SK-N-SH treated with all-trans-retinoic acid at 6 μM for 48 hours (cell line): ENCODE measurements around the gene TMEM250.

Experiments
- ATAC-seq: fragments of 200-7000 bp; cut with Tn5 transposase; 3 replicates; pipeline ENCODE4 v1.9.1; 2020; ENCODE audit warnings: mild to moderate bottlenecking, moderate library complexity
- ARNTL ChIP-seq: fragments of 450-650 bp; formaldehyde crosslinking; IDR thresholded peaks from 2 replicates; pipeline ENCODE4 v1.5.0; 2020; ENCODE audit warnings: low read depth, mild to moderate bottlenecking, moderate library complexity, borderline replicate concordance
- BACH2 ChIP-seq: fragments of 250-450 bp; sonication (Bioruptor Pico); IDR thresholded peaks from 2 replicates; pipeline ENCODE4 v1.9.0; 2021; ENCODE audit warnings: mild to moderate bottlenecking, borderline replicate concordance
- CREB5 ChIP-seq: fragments of 250-450 bp; sonication (Bioruptor Pico); IDR thresholded peaks from 2 replicates; pipeline ENCODE4 v1.5.1; 2020; ENCODE audit warnings: low read depth, mild to moderate bottlenecking, moderate library complexity
- CSRNP3 ChIP-seq: fragments of 250-450 bp; sonication (Bioruptor Pico); IDR thresholded peaks from 2 replicates; pipeline ENCODE4 v1.5.1; 2021; ENCODE audit warnings: mild to moderate bottlenecking, moderate library complexity
- ESRRG ChIP-seq: fragments of 250-450 bp; sonication (Bioruptor Pico); IDR thresholded peaks from 2 replicates; pipeline ENCODE4 v1.6.1; 2021; ENCODE audit warnings: mild to moderate bottlenecking
- GLIS3 ChIP-seq: fragments of 250-450 bp; sonication (Bioruptor Pico); IDR thresholded peaks from 2 replicates; pipeline ENCODE4 v1.5.0; 2020; ENCODE audit warnings: mild to moderate bottlenecking, moderate library complexity
- ISL1 ChIP-seq: fragments of 250-450 bp; sonication (Bioruptor Pico); IDR thresholded peaks from 2 replicates; pipeline ENCODE4 v2.1.2; 2022; ENCODE audit warnings: mild to moderate bottlenecking, moderate library complexity
- OSR1 ChIP-seq: fragments of 250-450 bp; sonication (Bioruptor Pico); IDR thresholded peaks from 2 replicates; pipeline ENCODE4 v1.8.0; 2022; ENCODE audit warnings: moderate library complexity, mild to moderate bottlenecking, inconsistent platforms
- PPARA ChIP-seq: fragments of 250-450 bp; sonication (Bioruptor Pico); IDR thresholded peaks from 2 replicates; pipeline ENCODE4 v1.5.0; 2020; ENCODE audit warnings: mild to moderate bottlenecking, borderline replicate concordance
- RARB ChIP-seq: fragments of 250-450 bp; sonication (Bioruptor Pico); IDR thresholded peaks from 2 replicates; pipeline ENCODE4 v1.8.0; 2021; ENCODE audit warnings: mild to moderate bottlenecking, moderate library complexity
- TCF4 ChIP-seq: fragments of 250-450 bp; sonication (Bioruptor Pico); IDR thresholded peaks from 2 replicates; pipeline ENCODE4 v1.8.0; 2021; ENCODE audit warnings: mild to moderate bottlenecking, moderate library complexity, borderline replicate concordance
- TSHZ2 ChIP-seq: fragments of 250-450 bp; sonication (Bioruptor Pico); IDR thresholded peaks from 2 replicates; pipeline ENCODE4 v1.5.0; 2020; ENCODE audit warnings: mild to moderate bottlenecking, moderate library complexity
- ZC3H10 ChIP-seq: fragments of 250-450 bp; sonication (Bioruptor Pico); IDR thresholded peaks from 2 replicates; pipeline ENCODE4 v1.5.1; 2021; ENCODE audit warnings: mild to moderate bottlenecking, moderate library complexity
- ZFP3 ChIP-seq: fragments of 250-450 bp; sonication (Bioruptor Pico); IDR thresholded peaks from 2 replicates; pipeline ENCODE4 v1.5.0; 2020; ENCODE audit warnings: mild to moderate bottlenecking, moderate library complexity
- ZFP30 ChIP-seq: fragments of 450-650 bp; formaldehyde crosslinking; IDR thresholded peaks from 2 replicates; pipeline ENCODE4 v1.5.0; 2022; ENCODE audit warnings: mild to moderate bottlenecking, moderate library complexity
- ZNF565 ChIP-seq: fragments of 450-650 bp; formaldehyde crosslinking; conservative IDR thresholded peaks from 2 replicates; pipeline ENCODE4 v1.5.0; 2020; ENCODE audit warnings: low read depth, mild to moderate bottlenecking, moderate library complexity
- TF ChIP-seq, protein P1 (sequence below): fragments of 250-450 bp; sonication (Bioruptor Pico); IDR thresholded peaks from 2 replicates; pipeline ENCODE4 v1.8.0; 2021; ENCODE audit warnings: low read depth, mild to moderate bottlenecking, moderate library complexity, borderline replicate concordance
- TF ChIP-seq, protein P2 (sequence below): fragments of 250-450 bp; sonication (Bioruptor Pico); IDR thresholded peaks from 2 replicates; pipeline ENCODE4 v1.8.0; 2020; ENCODE audit warnings: mild to moderate bottlenecking, moderate library complexity, borderline replicate concordance

The TMEM250 gene

GRCh38 chr9:136140966-136141365 is 22.3 kb upstream of the TMEM250 start:
- no peak for ATAC-seq
- TF ChIP-seq ARNTL (CRISPR knock-in tag) (no peak), ZFP30 (CRISPR knock-in tag) (no peak), RARB (CRISPR knock-in tag) (no peak), OSR1 (CRISPR knock-in tag) (no peak), BACH2 (no peak), ZC3H10 (CRISPR knock-in tag) (no peak), GLIS3 (CRISPR knock-in tag) (no peak), ESRRG (no peak)
- TF ChIP-seq, protein P1, sequence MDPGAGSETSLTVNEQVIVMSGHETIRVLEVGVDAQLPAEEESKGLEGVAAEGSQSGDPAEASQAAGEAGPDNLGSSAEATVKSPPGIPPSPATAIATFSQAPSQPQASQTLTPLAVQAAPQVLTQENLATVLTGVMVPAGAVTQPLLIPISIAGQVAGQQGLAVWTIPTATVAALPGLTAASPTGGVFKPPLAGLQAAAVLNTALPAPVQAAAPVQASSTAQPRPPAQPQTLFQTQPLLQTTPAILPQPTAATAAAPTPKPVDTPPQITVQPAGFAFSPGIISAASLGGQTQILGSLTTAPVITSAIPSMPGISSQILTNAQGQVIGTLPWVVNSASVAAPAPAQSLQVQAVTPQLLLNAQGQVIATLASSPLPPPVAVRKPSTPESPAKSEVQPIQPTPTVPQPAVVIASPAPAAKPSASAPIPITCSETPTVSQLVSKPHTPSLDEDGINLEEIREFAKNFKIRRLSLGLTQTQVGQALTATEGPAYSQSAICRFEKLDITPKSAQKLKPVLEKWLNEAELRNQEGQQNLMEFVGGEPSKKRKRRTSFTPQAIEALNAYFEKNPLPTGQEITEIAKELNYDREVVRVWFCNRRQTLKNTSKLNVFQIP (CRISPR knock-in tag), result no peak

DNA sequence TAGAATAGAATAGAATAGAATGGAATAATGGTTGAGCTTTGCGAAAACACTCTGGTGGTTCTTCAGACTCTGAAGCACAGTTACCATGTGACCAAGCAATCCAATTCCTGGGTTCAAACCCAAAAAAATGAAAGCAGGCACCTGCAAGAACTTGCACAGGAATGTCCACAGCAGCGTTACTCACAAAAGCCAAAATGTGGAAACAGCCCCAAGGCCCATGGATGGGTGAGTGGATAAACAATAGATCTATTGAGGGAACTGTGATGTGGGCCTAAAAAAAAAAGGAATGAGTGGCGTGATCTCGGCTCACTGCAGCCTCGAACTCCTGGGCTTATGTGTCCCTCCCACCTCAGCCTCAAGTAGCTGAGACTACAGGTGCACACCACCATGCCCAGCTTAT is 21.4 kb upstream of the TMEM250 start:
- ATAC-seq, result no peak
- TF ChIP-seq, protein P2, sequence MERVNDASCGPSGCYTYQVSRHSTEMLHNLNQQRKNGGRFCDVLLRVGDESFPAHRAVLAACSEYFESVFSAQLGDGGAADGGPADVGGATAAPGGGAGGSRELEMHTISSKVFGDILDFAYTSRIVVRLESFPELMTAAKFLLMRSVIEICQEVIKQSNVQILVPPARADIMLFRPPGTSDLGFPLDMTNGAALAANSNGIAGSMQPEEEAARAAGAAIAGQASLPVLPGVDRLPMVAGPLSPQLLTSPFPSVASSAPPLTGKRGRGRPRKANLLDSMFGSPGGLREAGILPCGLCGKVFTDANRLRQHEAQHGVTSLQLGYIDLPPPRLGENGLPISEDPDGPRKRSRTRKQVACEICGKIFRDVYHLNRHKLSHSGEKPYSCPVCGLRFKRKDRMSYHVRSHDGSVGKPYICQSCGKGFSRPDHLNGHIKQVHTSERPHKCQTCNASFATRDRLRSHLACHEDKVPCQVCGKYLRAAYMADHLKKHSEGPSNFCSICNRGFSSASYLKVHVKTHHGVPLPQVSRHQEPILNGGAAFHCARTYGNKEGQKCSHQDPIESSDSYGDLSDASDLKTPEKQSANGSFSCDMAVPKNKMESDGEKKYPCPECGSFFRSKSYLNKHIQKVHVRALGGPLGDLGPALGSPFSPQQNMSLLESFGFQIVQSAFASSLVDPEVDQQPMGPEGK (CRISPR knock-in tag), result no peak
- TF ChIP-seq CSRNP3 (CRISPR knock-in tag) (no peak), TCF4 (no peak), ZFP3 (no peak), ZNF565 (CRISPR knock-in tag) (no peak), ZC3H10 (CRISPR knock-in tag) (no peak), ESRRG (no peak), ISL1 (CRISPR knock-in tag) (no peak), TSHZ2 (CRISPR knock-in tag) (no peak), CREB5 (CRISPR knock-in tag) (no peak), RARB (CRISPR knock-in tag) (no peak)
- TF ChIP-seq, protein P1 (CRISPR knock-in tag), result no peak

DNA sequence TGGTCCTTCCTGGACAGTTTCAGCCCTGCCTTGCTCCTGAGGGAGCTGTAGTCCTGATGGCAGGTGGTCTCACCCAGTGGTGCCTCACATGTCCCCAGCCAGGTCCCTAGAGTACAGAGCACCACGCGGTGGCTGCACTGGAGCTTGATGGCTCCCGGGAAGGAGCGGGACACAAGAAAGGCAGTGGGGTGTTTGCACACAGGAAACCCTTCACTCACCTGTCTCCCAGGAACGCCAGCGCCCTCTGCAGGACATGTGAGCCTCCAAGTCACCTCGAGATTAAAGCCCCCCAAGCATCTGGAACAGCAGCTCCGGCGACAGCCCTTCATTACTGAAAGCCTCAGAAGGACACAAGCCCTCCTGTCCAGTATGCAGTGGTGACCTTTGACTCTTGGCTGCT is 19.9 kb upstream of the TMEM250 start:
- no peak for TF ChIP-seq PPARA (CRISPR knock-in tag)
- no peak for ATAC-seq
